Endodermal cell (in vitro differentiated cells): ENCODE results near the gene GALNT12. TPM values are rescaled to one million over a fixed set of nuclear protein-coding genes. Genes with fewer than 3 reads are reported as not detected.

Source experiments
- DNase-seq: peaks from one replicate; pipeline ENCODE4 v3.0.0-alpha.2; 2017
- H3K27ac ChIP-seq: 2 replicates; pipeline ENCODE4 v1.5.1; 2013; ENCODE audit warnings: mild to moderate bottlenecking, low read depth, low read length, moderate library complexity
- H3K27me3 ChIP-seq: 2 replicates; pipeline ENCODE4 v1.6.1; 2013; ENCODE audit warnings: mild to moderate bottlenecking, low read length, moderate library complexity; ENCODE audit not compliant: insufficient read depth, control insufficient read depth, poor library complexity, severe bottlenecking
- H3K36me3 ChIP-seq: 2 replicates; pipeline ENCODE4 v1.7.0; 2013; ENCODE audit warnings: mild to moderate bottlenecking, low read length, moderate library complexity; ENCODE audit not compliant: control insufficient read depth, insufficient read depth
- H3K4me1 ChIP-seq: one replicate; pipeline ENCODE4 v1.7.0; 2013; ENCODE audit warnings: low read length; ENCODE audit not compliant: control insufficient read depth, insufficient read depth
- H3K4me3 ChIP-seq: 2 replicates; pipeline ENCODE4 v1.5.1; 2013; ENCODE audit warnings: mild to moderate bottlenecking, low read length, moderate library complexity
- H3K9ac ChIP-seq: 2 replicates; pipeline ENCODE4 v1.6.1; 2013; ENCODE audit warnings: mild to moderate bottlenecking, low read length, moderate library complexity; ENCODE audit not compliant: poor library complexity, severe bottlenecking; ENCODE audit errors: extremely low read depth
- H3K9me3 ChIP-seq: 2 replicates; pipeline ENCODE4 v1.6.1; 2013; ENCODE audit warnings: mild to moderate bottlenecking, low read length, moderate library complexity; ENCODE audit not compliant: control insufficient read depth
- H3K27ac Mint-ChIP-seq: 2 replicates; pipeline ENCODE4 v1.8.0; 2020; ENCODE audit warnings: mixed read lengths
- H3K27me3 Mint-ChIP-seq: 2 replicates; pipeline ENCODE4 v1.8.0; 2021; ENCODE audit warnings: mild to moderate bottlenecking, mixed read lengths; ENCODE audit not compliant: insufficient read depth
- H3K36me3 Mint-ChIP-seq: 2 replicates; pipeline ENCODE4 v1.8.0; 2020; ENCODE audit warnings: low read depth, mixed read lengths
- H3K4me1 Mint-ChIP-seq: 2 replicates; pipeline ENCODE4 v1.8.0; 2020; ENCODE audit warnings: mixed read lengths
- H3K4me3 Mint-ChIP-seq: 2 replicates; pipeline ENCODE4 v1.8.0; 2020; ENCODE audit warnings: mild to moderate bottlenecking, moderate library complexity, mixed read lengths
- H3K9me3 Mint-ChIP-seq: 2 replicates; pipeline ENCODE4 v1.8.0; 2020; ENCODE audit warnings: mild to moderate bottlenecking, mixed read lengths
- WGBS, 2 experiments: methylation state at CpG; one replicate each; pipeline versions ENCODE4 v1.1.5 to v1.1.7; 2013; ENCODE audit warnings: missing lambda C conversion rate in 2 of 2, mixed read lengths in 1 of 2; ENCODE audit not compliant: insufficient coverage in 1 of 2, insufficient read length in 1 of 2; 5-methylcytosine and 5-hydroxymethylcytosine counted together
- total RNA-seq, 2 donors: library from RNA; stranded (reverse); fragmentation: NEBNext Ultra II Directional in 1 of 2; extraction: Animal tissue kit (Norgen Biotek cat#: 25700) in 1 of 2; gene quantifications; 2 replicates in 1 of 2; 3 replicates in 1 of 2; pipeline ENCODE4 v1.2.1, GENCODE V29; 2021
- TF ChIP-seq, protein P1 (sequence below): fragments of 200-600 bp; sonication (generic); conservative IDR thresholded peaks from 2 replicates; pipeline ENCODE4 v1.5.0; 2021; ENCODE audit warnings: antibody characterized with exemption, mild to moderate bottlenecking

GALNT12 gene
- total RNA-seq, 2 donors from 2014 or later, result 24.0 to 56.3 TPM

DNA sequence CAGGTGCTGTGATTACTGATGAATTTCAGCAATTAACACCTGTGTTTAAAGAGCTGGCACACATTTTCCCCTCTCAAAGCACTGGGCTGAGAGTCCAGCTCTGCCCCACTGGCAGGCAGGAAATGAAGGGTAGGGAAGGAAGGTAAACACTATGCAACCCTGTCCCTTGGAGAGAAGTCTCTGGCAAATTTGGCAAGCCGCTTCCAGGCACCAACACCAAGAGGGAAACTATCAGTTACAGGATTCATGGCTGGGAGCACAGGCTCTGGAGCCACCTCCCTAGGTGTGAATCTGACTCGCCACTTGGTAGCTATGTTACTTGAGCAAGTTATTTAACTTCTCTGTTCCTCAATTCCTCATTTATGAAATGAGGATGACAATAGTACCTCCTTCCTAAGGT is 14.4 kb upstream of the GALNT12 start:
- H3K9me3 Mint-ChIP-seq, result peaks cover 6% of the 10 kb centered on the region
- DNase-seq, result peak; percentile 62
- no peak overlapping the region for H3K4me3 Mint-ChIP-seq
- no peak overlapping the region for H3K27ac Mint-ChIP-seq
- Histone ChIP-seq H3K4me3 (no peak overlapping the region), H3K36me3 (peaks cover 24% of the 10 kb centered on the region), H3K27ac (no peak overlapping the region), H3K27me3 (peaks cover 24% of the 10 kb centered on the region), H3K9me3 (peaks cover 1% of the 10 kb centered on the region), H3K9ac (no peak overlapping the region), H3K4me1 (peaks cover 18% of the 10 kb centered on the region)
- peaks cover 31% of the 10 kb centered on the region for H3K36me3 Mint-ChIP-seq
- peaks cover 38% of the 10 kb centered on the region for H3K4me1 Mint-ChIP-seq
- TF ChIP-seq, protein P1, sequence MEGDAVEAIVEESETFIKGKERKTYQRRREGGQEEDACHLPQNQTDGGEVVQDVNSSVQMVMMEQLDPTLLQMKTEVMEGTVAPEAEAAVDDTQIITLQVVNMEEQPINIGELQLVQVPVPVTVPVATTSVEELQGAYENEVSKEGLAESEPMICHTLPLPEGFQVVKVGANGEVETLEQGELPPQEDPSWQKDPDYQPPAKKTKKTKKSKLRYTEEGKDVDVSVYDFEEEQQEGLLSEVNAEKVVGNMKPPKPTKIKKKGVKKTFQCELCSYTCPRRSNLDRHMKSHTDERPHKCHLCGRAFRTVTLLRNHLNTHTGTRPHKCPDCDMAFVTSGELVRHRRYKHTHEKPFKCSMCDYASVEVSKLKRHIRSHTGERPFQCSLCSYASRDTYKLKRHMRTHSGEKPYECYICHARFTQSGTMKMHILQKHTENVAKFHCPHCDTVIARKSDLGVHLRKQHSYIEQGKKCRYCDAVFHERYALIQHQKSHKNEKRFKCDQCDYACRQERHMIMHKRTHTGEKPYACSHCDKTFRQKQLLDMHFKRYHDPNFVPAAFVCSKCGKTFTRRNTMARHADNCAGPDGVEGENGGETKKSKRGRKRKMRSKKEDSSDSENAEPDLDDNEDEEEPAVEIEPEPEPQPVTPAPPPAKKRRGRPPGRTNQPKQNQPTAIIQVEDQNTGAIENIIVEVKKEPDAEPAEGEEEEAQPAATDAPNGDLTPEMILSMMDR, result no peak
- peaks cover 33% of the 10 kb centered on the region for H3K27me3 Mint-ChIP-seq
- 80 to 86% methylated on average over 1 to 2 of the region's 2 CpGs for WGBS, 2 experiments

DNA sequence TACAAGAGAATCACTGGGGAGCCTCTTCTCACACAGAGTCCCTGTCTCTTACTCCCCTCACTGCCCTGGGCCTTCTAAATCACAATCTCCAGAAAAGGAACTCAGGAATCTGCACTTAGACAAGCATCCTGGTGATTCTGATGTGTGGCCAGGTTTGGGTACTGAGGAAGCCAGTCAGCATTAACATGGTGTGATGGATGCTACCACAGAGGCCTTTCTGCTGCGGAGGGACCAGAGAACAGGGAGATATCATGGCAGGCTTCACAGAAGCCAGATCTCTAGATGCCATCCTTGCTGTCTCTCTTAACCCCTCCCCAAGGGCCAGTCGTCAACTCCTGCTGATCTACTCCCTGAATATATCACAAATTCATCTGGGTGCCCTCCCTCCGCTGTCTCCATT is 12.7 kb upstream of the GALNT12 start:
- peak overlapping the region; percentile 86 for H3K4me3 ChIP-seq
- Mint-ChIP-seq H3K4me1 (peaks cover 38% of the 10 kb centered on the region), H3K36me3 (peaks cover 14% of the 10 kb centered on the region), H3K27me3 (peaks cover 51% of the 10 kb centered on the region), H3K9me3 (peaks cover 15% of the 10 kb centered on the region), H3K27ac (no peak overlapping the region), H3K4me3 (peak overlapping the region; percentile 61)
- H3K36me3 ChIP-seq, result peaks cover 7% of the 10 kb centered on the region
- H3K27ac ChIP-seq, result no peak overlapping the region
- H3K9me3 ChIP-seq, result peaks cover 11% of the 10 kb centered on the region
- TF ChIP-seq, protein P1, result no peak
- H3K27me3 ChIP-seq, result peaks cover 24% of the 10 kb centered on the region
- DNase-seq, result no peak
- 82 to 89% methylated on average over 3 of the region's 3 CpGs for WGBS, 2 experiments
- no peak overlapping the region for H3K9ac ChIP-seq
- H3K4me1 ChIP-seq, result peaks cover 18% of the 10 kb centered on the region

GRCh38 chr9:98795295-98795955 is 12.0 kb upstream of the GALNT12 start:
- TF ChIP-seq, protein P1, result no peak
- Histone ChIP-seq H3K4me1 (peaks cover 18% of the 10 kb centered on the region), H3K9me3 (peaks cover 11% of the 10 kb centered on the region), H3K27me3 (peaks cover 24% of the 10 kb centered on the region), H3K27ac (no peak overlapping the region), H3K9ac (no peak overlapping the region), H3K4me3 (peak overlapping the region; percentile 86), H3K36me3 (peaks cover under 1% of the 10 kb centered on the region)
- Mint-ChIP-seq H3K9me3 (peaks cover 15% of the 10 kb centered on the region), H3K4me1 (peaks cover 38% of the 10 kb centered on the region), H3K36me3 (peaks cover 13% of the 10 kb centered on the region), H3K27ac (no peak overlapping the region), H3K27me3 (peaks cover 53% of the 10 kb centered on the region), H3K4me3 (peak overlapping the region; percentile 61)
- no peak for DNase-seq
- WGBS, 2 experiments, result 54 to 64% methylated on average over 10 to 12 of the region's 12 CpGs
